BLaER1 (cell line): ENCODE measurements around the gene C2CD2.
"Not testable (repeated sequence)": the region's sequence is repeated elsewhere in the genome, so short reads cannot be mapped to it uniquely, and the experiment has no call there.

Source experiments
- H3K27ac ChIP-seq: shearing (Covaris generic); formaldehyde crosslinking; 2 replicates; pipeline ENCODE4 v1.8.1; 2022
- H3K27me3 ChIP-seq: shearing (Covaris generic); formaldehyde crosslinking; 2 replicates; pipeline ENCODE4 v1.8.1; 2022
- H3K36me3 ChIP-seq: shearing (Covaris generic); formaldehyde crosslinking; 2 replicates; pipeline ENCODE4 v1.8.1; 2022
- H3K4me1 ChIP-seq: shearing (Covaris generic); formaldehyde crosslinking; 2 replicates; pipeline ENCODE4 v1.8.1; 2022
- H3K4me2 ChIP-seq: shearing (Covaris generic); formaldehyde crosslinking; 2 replicates; pipeline ENCODE4 v1.8.1; 2022
- H3K4me3 ChIP-seq: shearing (Covaris generic); formaldehyde crosslinking; 2 replicates; pipeline ENCODE4 v1.8.1; 2022
- H3K9ac ChIP-seq: shearing (Covaris generic); formaldehyde crosslinking; 2 replicates; pipeline ENCODE4 v1.8.1; 2022
- H3K9me3 ChIP-seq: shearing (Covaris generic); formaldehyde crosslinking; 2 replicates; pipeline ENCODE4 v1.8.1; 2022
- H4K20me1 ChIP-seq: shearing (Covaris generic); formaldehyde crosslinking; 2 replicates; pipeline ENCODE4 v1.8.1; 2022
- Cebpa-rat ChIP-seq: shearing (Covaris generic); IDR thresholded peaks from 2 replicates; pipeline ENCODE4 v1.8.1; 2022

Gene C2CD2

GRCh38 chr21:41966872-41967621 lies 13.2 kb upstream of the C2CD2 start:
- no peaks in the 10 kb centered on the region for H4K20me1 ChIP-seq
- H3K9ac ChIP-seq: no peak overlapping the region
- no peaks in the 10 kb centered on the region for H3K27me3 ChIP-seq
- no peak overlapping the region for H3K27ac ChIP-seq
- no peak overlapping the region for H3K4me3 ChIP-seq
- no peaks in the 10 kb centered on the region for H3K36me3 ChIP-seq
- no peaks in the 10 kb centered on the region for H3K9me3 ChIP-seq
- H3K4me1 ChIP-seq: peaks cover 23% of the 10 kb centered on the region
- no peak overlapping the region for H3K4me2 ChIP-seq
- no peak for TF ChIP-seq Cebpa-rat

DNA sequence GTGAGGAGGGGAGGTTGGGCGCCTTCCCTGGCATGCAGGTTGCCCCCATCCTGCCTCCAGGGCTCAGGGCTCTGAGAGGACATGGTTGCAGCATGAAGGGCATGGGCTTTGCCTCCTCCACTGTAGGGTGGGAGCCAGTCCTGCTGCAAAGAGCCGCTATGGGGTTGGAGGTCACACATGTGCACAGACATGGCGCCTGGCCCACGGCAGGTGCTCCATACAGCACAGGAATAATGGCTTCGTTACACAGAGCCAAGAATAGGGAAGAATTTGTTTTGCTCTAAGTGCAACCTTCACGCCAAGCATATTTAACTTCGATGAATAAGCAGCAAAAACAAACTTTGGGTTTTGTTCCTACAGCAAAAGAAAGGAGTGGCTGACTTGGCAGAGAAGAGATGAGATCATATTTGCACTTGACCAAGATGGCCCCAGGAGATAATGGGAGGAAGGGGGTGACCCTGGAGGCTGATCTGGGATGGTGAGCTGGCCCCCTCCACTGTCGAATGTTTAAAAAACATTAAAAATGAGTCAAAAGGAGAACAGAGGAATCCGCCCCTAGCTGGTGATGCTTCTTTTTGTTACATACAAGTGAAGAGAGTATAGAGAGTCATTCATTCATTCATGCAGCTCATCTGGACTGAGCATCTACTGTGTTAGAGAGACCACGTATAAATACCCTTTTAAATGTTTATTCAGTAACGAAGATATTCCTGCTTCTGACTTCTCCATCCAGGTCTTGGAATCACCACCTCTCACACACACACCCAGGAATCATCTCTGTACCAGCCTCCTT lies 12.4 kb upstream of the C2CD2 start:
- no peaks in the 10 kb centered on the region for H3K27me3 ChIP-seq
- no peak overlapping the region for H3K27ac ChIP-seq
- no peak for TF ChIP-seq Cebpa-rat
- H3K4me1 ChIP-seq: peaks cover 30% of the 10 kb centered on the region
- H4K20me1 ChIP-seq: no peaks in the 10 kb centered on the region
- H3K4me2 ChIP-seq: no peak overlapping the region
- no peaks in the 10 kb centered on the region for H3K36me3 ChIP-seq
- no peak overlapping the region for H3K9ac ChIP-seq
- H3K4me3 ChIP-seq: no peak overlapping the region
- H3K9me3 ChIP-seq: no peaks in the 10 kb centered on the region

DNA sequence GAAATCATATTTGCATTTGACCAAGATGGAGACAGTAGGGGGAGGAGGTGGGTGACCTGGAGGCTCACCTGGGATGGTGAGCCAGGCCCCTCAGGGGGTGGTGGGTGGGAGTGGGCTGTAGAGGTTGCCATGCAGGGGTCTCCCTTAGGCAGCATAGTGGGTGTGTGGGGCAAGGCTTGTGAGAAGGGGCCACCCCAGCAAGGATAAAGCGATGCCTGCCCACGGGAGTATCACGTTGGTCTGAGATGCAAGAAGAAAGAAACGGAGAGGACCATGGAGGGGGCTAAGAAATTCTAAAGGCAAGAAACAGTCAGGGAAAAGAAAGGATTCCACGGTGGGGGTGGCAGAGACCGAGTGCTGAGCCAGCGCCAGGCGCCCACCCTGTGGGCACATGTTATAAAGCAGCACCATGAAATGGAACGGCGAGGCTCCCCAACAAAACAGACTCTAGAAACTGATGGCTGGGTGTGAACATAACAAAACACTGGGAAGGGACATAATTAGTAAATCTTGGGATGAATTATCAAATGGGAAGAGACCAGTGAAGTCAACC lies 11.7 kb upstream of the C2CD2 start:
- H3K4me1 ChIP-seq: peaks cover 29% of the 10 kb centered on the region
- H3K9ac ChIP-seq: no peak overlapping the region
- H3K4me2 ChIP-seq: peak overlapping the region; percentile 43; the same call in 1 of the 2 replicates
- H3K9me3 ChIP-seq: no peaks in the 10 kb centered on the region
- no peaks in the 10 kb centered on the region for H4K20me1 ChIP-seq
- H3K27me3 ChIP-seq: no peaks in the 10 kb centered on the region
- H3K4me3 ChIP-seq: no peak overlapping the region
- no peak overlapping the region for H3K27ac ChIP-seq
- H3K36me3 ChIP-seq: no peaks in the 10 kb centered on the region
- no peak for TF ChIP-seq Cebpa-rat

- Histone ChIP-seq H3K4me1 (peaks cover 32% of the 10 kb centered on the region), H4K20me1 (no peaks in the 10 kb centered on the region), H3K9me3 (no peaks in the 10 kb centered on the region), H3K36me3 (no peaks in the 10 kb centered on the region), H3K4me2 (peak overlapping the region; percentile 43; the same call in 1 of the 2 replicates), H3K27ac (no peak overlapping the region), H3K27me3 (no peaks in the 10 kb centered on the region), H3K4me3 (no peak overlapping the region), H3K9ac (no peak overlapping the region)
- TF ChIP-seq Cebpa-rat: no peak
Measured at GRCh38 chr21:41965045-41965444, 11.2 kb upstream of the C2CD2 start.

GRCh38 chr21:41964171-41964570 lies 10.4 kb upstream of the C2CD2 start:
- H3K9ac ChIP-seq: no peak overlapping the region
- no peaks in the 10 kb centered on the region for H3K9me3 ChIP-seq
- peaks cover 32% of the 10 kb centered on the region for H3K4me1 ChIP-seq
- no peak overlapping the region for H3K4me3 ChIP-seq
- no peak overlapping the region for H3K27ac ChIP-seq
- no peaks in the 10 kb centered on the region for H4K20me1 ChIP-seq
- no peaks in the 10 kb centered on the region for H3K27me3 ChIP-seq
- no peak overlapping the region for H3K4me2 ChIP-seq
- H3K36me3 ChIP-seq: no peaks in the 10 kb centered on the region
- no peak for TF ChIP-seq Cebpa-rat

DNA sequence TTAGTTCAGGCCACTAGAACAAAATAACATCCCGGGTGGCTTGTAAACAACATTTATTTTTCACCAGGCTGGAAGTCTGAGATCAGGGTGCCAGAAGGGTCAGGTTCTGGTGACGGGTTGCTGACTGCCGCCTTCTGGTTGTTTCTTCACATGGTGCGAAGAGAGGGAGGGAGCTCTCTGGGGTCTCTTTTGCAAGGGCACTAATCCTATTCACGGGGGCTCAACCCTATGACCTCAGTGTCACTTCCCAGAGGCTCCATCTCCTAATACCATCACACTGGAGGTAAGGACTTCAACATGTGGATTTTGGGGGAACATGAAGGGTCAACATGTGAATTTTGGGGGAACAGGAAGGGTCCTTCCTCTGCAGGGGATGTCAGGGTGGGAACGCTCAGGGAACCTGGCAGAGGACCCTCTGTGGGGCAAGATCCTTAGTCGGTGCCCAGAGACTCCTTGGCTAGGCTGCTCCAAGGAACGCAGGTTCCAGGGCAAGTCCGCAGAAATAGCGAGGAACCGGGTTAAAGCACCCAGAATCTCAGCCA lies 8.7 kb upstream of the C2CD2 start:
- H3K27ac ChIP-seq: no peak overlapping the region
- no peaks in the 10 kb centered on the region for H3K27me3 ChIP-seq
- H3K4me1 ChIP-seq: peaks cover 38% of the 10 kb centered on the region
- no peak overlapping the region for H3K9ac ChIP-seq
- H3K4me3 ChIP-seq: no peak overlapping the region
- no peak for TF ChIP-seq Cebpa-rat
- H3K9me3 ChIP-seq: no peaks in the 10 kb centered on the region
- H3K36me3 ChIP-seq: no peaks in the 10 kb centered on the region
- peak overlapping the region; percentile 80 for H3K4me2 ChIP-seq
- H4K20me1 ChIP-seq: no peaks in the 10 kb centered on the region

DNA sequence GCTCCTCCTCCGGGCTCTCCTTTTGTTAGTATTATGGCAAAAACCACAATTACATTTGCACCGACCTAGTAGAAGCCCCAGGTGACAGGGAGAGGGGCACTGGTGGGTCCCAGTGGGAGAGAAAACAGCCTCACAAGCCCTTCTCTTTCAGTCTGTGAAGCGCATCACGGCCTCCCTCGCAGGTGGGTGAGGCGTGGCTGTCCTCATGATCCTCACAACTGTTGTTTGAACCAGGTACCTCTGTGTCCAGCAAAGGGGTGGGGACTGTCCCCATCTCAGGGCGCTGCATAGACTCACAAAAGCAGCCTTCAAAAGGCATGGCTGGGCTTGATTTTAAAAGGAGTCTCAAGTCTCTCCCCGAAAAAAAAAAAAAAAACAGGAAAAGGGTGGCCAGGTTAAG lies 7.9 kb upstream of the C2CD2 start:
- no peaks in the 10 kb centered on the region for H3K27me3 ChIP-seq
- H4K20me1 ChIP-seq: no peaks in the 10 kb centered on the region
- peaks cover 45% of the 10 kb centered on the region for H3K4me1 ChIP-seq
- H3K27ac ChIP-seq: peak overlapping the region; percentile 25; the same call in 1 of the 2 replicates
- no peaks in the 10 kb centered on the region for H3K9me3 ChIP-seq
- TF ChIP-seq Cebpa-rat: no peak
- no peak overlapping the region for H3K4me3 ChIP-seq
- peak overlapping the region; percentile 80 for H3K4me2 ChIP-seq
- H3K9ac ChIP-seq: peak overlapping the region; percentile 42; the same call in 1 of the 2 replicates
- H3K36me3 ChIP-seq: no peaks in the 10 kb centered on the region

DNA sequence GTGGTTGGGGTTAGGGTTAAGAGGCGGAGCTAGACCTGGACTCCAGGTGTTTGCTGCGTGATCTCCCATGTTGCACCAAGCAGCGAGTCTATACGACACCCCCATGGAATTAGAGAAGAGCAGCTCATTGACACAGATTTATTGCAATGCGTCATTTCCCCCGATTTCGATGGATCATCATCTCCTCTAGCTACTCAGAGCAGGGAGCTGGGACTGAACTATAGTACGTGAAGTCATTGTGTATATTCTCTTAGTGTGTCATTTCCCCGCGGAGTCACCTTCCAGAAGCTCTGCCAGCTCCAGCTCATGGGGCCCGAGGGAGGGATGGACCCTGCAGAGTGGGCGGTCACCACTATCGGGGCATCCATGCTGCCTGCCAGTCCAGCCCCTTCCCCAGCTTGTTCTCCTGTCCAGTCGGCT lies 7.5 kb upstream of the C2CD2 start:
- TF ChIP-seq Cebpa-rat: no peak
- Histone ChIP-seq H3K4me2 (peak overlapping the region; percentile 80), H3K4me1 (peaks cover 50% of the 10 kb centered on the region)

GRCh38 chr21:41960386-41960785 lies 6.6 kb upstream of the C2CD2 start:
- Histone ChIP-seq H3K4me3 (no peak overlapping the region), H4K20me1 (no peaks in the 10 kb centered on the region)

More for the DNA sequence above, 7.5 kb upstream of the C2CD2 start:
- no peaks in the 10 kb centered on the region for H3K36me3 ChIP-seq
- H3K9ac ChIP-seq: peak overlapping the region; percentile 42; the same call in 1 of the 2 replicates
- no peaks in the 10 kb centered on the region for H3K27me3 ChIP-seq
- no peak overlapping the region for H3K4me3 ChIP-seq
- no peaks in the 10 kb centered on the region for H3K9me3 ChIP-seq
- peak overlapping the region; percentile 25; the same call in 1 of the 2 replicates for H3K27ac ChIP-seq
- H4K20me1 ChIP-seq: no peaks in the 10 kb centered on the region

DNA sequence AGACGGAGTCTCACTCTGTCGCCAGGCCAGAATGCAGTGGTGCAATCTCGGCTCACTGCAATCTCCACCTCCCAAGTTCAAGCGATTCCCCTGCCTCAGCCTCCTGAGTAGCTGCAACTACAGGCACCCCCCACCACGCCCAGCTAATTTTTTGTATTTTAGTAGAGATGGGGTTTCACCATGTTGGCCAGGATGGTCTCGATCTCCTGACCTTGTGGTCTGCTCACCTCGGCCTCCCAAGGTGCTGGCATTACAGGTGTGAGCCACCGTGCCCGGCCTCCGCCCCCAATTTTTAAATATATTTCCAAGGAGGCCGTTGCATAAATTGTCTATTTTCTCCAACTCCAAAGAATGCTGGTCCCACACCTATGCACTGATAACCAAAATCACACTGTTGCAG lies 5.9 kb upstream of the C2CD2 start:
- not testable (repeated sequence) for H3K27ac ChIP-seq

More at GRCh38 chr21:41960386-41960785, 6.6 kb upstream of the C2CD2 start:
- no peaks in the 10 kb centered on the region for H3K27me3 ChIP-seq
- H3K4me2 ChIP-seq: no peak overlapping the region
- H3K36me3 ChIP-seq: no peaks in the 10 kb centered on the region
- no peak for TF ChIP-seq Cebpa-rat
- no peak overlapping the region for H3K27ac ChIP-seq
- H3K9ac ChIP-seq: no peak overlapping the region
- peaks cover 59% of the 10 kb centered on the region for H3K4me1 ChIP-seq
- no peaks in the 10 kb centered on the region for H3K9me3 ChIP-seq

More for the DNA sequence above, 5.9 kb upstream of the C2CD2 start:
- H3K9me3 ChIP-seq, H4K20me1 ChIP-seq, H3K4me3 ChIP-seq, H3K27me3 ChIP-seq, H3K4me2 ChIP-seq, H3K36me3 ChIP-seq, H3K9ac ChIP-seq: not testable (repeated sequence)
- H3K4me1 ChIP-seq: peaks cover 60% of the 10 kb centered on the region
